NT2/D1 (cell line): ENCODE data around the gene FIGNL2.
"Not testable (repeated sequence)": the region's sequence is repeated elsewhere in the genome, so short reads cannot be mapped to it uniquely, and the experiment has no call there.

Source experiments
- DNase-seq: peaks from one replicate; pipeline ENCODE4 v3.0.0-alpha.2; 2011; ENCODE audit warnings: low read depth, low spot score
- H3K27me3 ChIP-seq: 2 replicates; pipeline ENCODE4 v1.6.0; 2011; ENCODE audit warnings: mild to moderate bottlenecking; ENCODE audit not compliant: insufficient read length, insufficient read depth
- H3K36me3 ChIP-seq: 2 replicates; pipeline ENCODE4 v1.6.1; 2011; ENCODE audit warnings: mild to moderate bottlenecking, low read length, mixed read lengths; ENCODE audit not compliant: insufficient read depth, insufficient read length
- H3K4me1 ChIP-seq: 2 replicates; pipeline ENCODE4 v1.5.1; 2011; ENCODE audit not compliant: insufficient read depth, insufficient read length
- H3K4me3 ChIP-seq: 2 replicates; pipeline ENCODE4 v1.5.1; 2011; ENCODE audit warnings: low read depth; ENCODE audit not compliant: insufficient read length
- H3K9ac ChIP-seq: 2 replicates; pipeline ENCODE4 v1.6.0; 2011; ENCODE audit warnings: low read depth; ENCODE audit not compliant: insufficient read length
- H3K9me3 ChIP-seq: 2 replicates; pipeline ENCODE4 v1.5.1; 2011; ENCODE audit warnings: mild to moderate bottlenecking, low read length; ENCODE audit not compliant: insufficient read depth
- SUZ12 ChIP-seq: IDR thresholded peaks from 2 replicates; pipeline ENCODE4 v1.6.1; 2011; ENCODE audit not compliant: insufficient read length, insufficient read depth; ENCODE audit errors: extremely low read depth
- YY1 ChIP-seq: IDR thresholded peaks from 2 replicates; pipeline ENCODE4 v1.6.1; 2011; ENCODE audit not compliant: insufficient read length, insufficient read depth
- ZNF274 ChIP-seq: IDR thresholded peaks from 2 replicates; pipeline ENCODE4 v1.6.1; 2011; ENCODE audit warnings: mild to moderate bottlenecking, low read depth, low read length

Gene FIGNL2

GRCh38 chr12:51838036-51838435, 10.5 kb downstream of the FIGNL2 start:
- Histone ChIP-seq H3K27me3 (no peaks in the 10 kb centered on the region), H3K9me3 (no peaks in the 10 kb centered on the region), H3K4me3 (no peak overlapping the region), H3K9ac (peak overlapping the region; percentile 6), H3K36me3 (peaks cover 7% of the 10 kb centered on the region), H3K4me1 (peaks cover 47% of the 10 kb centered on the region)
- no peak for TF ChIP-seq ZNF274
- no peak for TF ChIP-seq SUZ12
- TF ChIP-seq YY1: no peak
- DNase-seq: no peak

GRCh38 chr12:51837286-51837685, 11.2 kb downstream of the FIGNL2 start:
- DNase-seq: no peak
- no peaks in the 10 kb centered on the region for H3K27me3 ChIP-seq
- peaks cover 43% of the 10 kb centered on the region for H3K4me1 ChIP-seq
- H3K36me3 ChIP-seq: peaks cover 7% of the 10 kb centered on the region
- TF ChIP-seq SUZ12: no peak
- no peak for TF ChIP-seq ZNF274
- peak; percentile 65 for TF ChIP-seq YY1
- H3K9ac ChIP-seq: peak overlapping the region; percentile 74
- H3K9me3 ChIP-seq: no peaks in the 10 kb centered on the region
- H3K4me3 ChIP-seq: no peak overlapping the region

GRCh38 chr12:51836827-51837173, 11.7 kb downstream of the FIGNL2 start:
- Histone ChIP-seq H3K4me3 (no peak overlapping the region), H3K27me3 (no peaks in the 10 kb centered on the region), H3K4me1 (peaks cover 39% of the 10 kb centered on the region), H3K36me3 (peaks cover 7% of the 10 kb centered on the region), H3K9me3 (no peaks in the 10 kb centered on the region), H3K9ac (peak overlapping the region; percentile 74)
- DNase-seq: no peak
- TF ChIP-seq YY1 (no peak), ZNF274 (no peak), SUZ12 (no peak)

- no peaks in the 10 kb centered on the region for H3K27me3 ChIP-seq
- H3K9me3 ChIP-seq: no peaks in the 10 kb centered on the region
- DNase-seq: no peak
- H3K4me3 ChIP-seq: no peak overlapping the region
- H3K36me3 ChIP-seq: peaks cover 7% of the 10 kb centered on the region
- peaks cover 38% of the 10 kb centered on the region for H3K4me1 ChIP-seq
- TF ChIP-seq ZNF274 (no peak), SUZ12 (no peak), YY1 (no peak)
- peak overlapping the region; percentile 73 for H3K9ac ChIP-seq
Observed at GRCh38 chr12:51836041-51836826, 12.3 kb downstream of the FIGNL2 start.

- TF ChIP-seq YY1: no peak
- TF ChIP-seq SUZ12: no peak
- Histone ChIP-seq H3K27me3 (no peaks in the 10 kb centered on the region), H3K9me3 (no peaks in the 10 kb centered on the region), H3K36me3 (no peaks in the 10 kb centered on the region), H3K9ac (no peak overlapping the region), H3K4me3 (no peak overlapping the region), H3K4me1 (peaks cover 40% of the 10 kb centered on the region)
- no peak for DNase-seq
Observed at GRCh38 chr12:51834411-51834810, 14.1 kb downstream of the FIGNL2 start.

- Histone ChIP-seq H3K36me3 (no peaks in the 10 kb centered on the region), H3K4me1 (peaks cover 38% of the 10 kb centered on the region), H3K9ac (no peak overlapping the region), H3K27me3 (no peaks in the 10 kb centered on the region), H3K9me3 (no peaks in the 10 kb centered on the region), H3K4me3 (no peak overlapping the region)
- DNase-seq: no peak
- TF ChIP-seq ZNF274 (no peak), YY1 (no peak), SUZ12 (no peak)
Observed at GRCh38 chr12:51833448-51834227, 14.9 kb downstream of the FIGNL2 start.

- H3K9me3 ChIP-seq: no peaks in the 10 kb centered on the region
- no peak for DNase-seq
- peaks cover 40% of the 10 kb centered on the region for H3K4me1 ChIP-seq
- no peak overlapping the region for H3K9ac ChIP-seq
- H3K36me3 ChIP-seq: no peaks in the 10 kb centered on the region
- TF ChIP-seq YY1: no peak
- TF ChIP-seq ZNF274: no peak
- TF ChIP-seq SUZ12: no peak
- no peak overlapping the region for H3K4me3 ChIP-seq
- H3K27me3 ChIP-seq: no peaks in the 10 kb centered on the region
Observed at GRCh38 chr12:51832354-51833107, 16.0 kb downstream of the FIGNL2 start.

GRCh38 chr12:51831817-51832216, 16.7 kb downstream of the FIGNL2 start:
- not testable (repeated sequence) for DNase-seq, H3K9me3 ChIP-seq, H3K27me3 ChIP-seq, H3K36me3 ChIP-seq, H3K9ac ChIP-seq, H3K4me3 ChIP-seq
- peaks cover 41% of the 10 kb centered on the region for H3K4me1 ChIP-seq
